ENCODE measurements around the gene PCK1.

The PCK1 gene

DNA sequence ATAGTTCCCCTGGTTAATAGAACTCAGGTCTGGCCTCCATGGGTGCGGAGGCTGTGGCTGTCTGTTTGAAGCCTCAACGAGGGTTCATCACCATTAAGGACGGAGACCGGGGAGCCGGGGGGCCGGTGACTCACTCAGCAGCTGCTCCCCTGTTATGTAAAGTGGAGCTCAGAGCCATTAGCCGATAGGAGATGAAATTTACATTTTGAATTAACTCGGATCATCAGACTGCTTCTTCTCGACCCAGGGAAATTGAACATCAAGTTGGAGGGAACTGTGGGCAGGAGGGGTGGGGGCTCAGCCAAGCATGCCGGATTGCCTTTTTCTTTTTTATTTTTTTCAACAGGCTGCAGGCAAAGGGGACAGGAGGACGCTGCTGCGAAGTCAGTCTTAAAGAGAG is 12.3 kb downstream of the PCK1 start:
- H3K4me3 ChIP-seq (ENCODE audit: low read depth, low read length) = no peak overlapping the region
- TF ChIP-seq, protein P1, sequence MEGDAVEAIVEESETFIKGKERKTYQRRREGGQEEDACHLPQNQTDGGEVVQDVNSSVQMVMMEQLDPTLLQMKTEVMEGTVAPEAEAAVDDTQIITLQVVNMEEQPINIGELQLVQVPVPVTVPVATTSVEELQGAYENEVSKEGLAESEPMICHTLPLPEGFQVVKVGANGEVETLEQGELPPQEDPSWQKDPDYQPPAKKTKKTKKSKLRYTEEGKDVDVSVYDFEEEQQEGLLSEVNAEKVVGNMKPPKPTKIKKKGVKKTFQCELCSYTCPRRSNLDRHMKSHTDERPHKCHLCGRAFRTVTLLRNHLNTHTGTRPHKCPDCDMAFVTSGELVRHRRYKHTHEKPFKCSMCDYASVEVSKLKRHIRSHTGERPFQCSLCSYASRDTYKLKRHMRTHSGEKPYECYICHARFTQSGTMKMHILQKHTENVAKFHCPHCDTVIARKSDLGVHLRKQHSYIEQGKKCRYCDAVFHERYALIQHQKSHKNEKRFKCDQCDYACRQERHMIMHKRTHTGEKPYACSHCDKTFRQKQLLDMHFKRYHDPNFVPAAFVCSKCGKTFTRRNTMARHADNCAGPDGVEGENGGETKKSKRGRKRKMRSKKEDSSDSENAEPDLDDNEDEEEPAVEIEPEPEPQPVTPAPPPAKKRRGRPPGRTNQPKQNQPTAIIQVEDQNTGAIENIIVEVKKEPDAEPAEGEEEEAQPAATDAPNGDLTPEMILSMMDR (IDR thresholded peaks at IDR 0.05; ENCODE audit: insufficient read depth, low read depth, low read length, missing control alignments) = no peak
- no peak for DNase-seq (ENCODE audit: low read depth)

DNA sequence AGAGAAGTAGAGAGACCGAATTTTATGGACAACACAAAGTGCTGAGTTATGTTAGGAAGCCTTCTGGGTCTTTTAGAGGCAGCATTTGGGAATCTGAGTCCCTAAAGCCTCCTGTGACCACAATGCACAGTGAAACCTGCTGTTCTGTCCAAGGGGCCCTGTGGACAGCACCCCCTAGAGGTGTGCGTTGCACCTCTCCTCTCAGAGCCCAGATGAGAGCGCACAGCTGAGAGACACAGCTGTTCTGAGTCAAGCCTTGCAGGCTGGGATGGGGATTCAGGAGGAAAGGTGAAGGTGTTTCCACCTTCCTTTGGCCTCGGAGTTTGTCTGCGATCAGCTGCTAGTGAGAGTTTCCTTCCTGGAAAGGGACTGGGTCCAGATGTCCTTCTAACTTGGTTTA is 13.0 kb downstream of the PCK1 start:
- DNase-seq (ENCODE audit: low read depth) = no peak
- TF ChIP-seq, protein P1 (IDR thresholded peaks at IDR 0.05; ENCODE audit: insufficient read depth, low read depth, low read length, missing control alignments) = peak; percentile 7

DNA sequence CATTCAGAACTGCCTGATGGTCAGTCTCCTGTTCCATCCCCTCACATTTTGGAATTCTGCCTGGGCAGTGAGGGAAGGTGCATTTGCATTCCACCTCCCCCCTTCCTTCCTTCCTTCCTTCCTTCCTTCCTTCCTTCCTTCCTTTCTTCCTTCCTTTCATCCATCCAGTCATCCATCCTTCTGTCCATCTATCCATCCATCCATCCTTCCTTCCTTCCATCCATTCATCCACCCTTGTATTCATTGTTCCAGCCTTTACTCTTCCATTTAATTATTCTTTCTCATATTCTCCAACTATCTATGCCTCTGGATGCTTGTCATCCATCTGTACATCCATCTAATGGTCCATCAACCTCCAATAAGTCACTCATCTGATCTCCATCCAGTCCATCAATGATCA is 14.0 kb downstream of the PCK1 start:
- TF ChIP-seq, protein P1 (IDR thresholded peaks at IDR 0.05; ENCODE audit: insufficient read depth, low read depth, low read length, missing control alignments) = no peak
- no peak for DNase-seq (ENCODE audit: low read depth)
- no peak overlapping the region for H3K4me3 ChIP-seq (ENCODE audit: low read depth, low read length)

More for the DNA sequence above, 13.0 kb downstream of the PCK1 start:
- no peak overlapping the region for H3K4me3 ChIP-seq (ENCODE audit: low read depth, low read length)

DNA sequence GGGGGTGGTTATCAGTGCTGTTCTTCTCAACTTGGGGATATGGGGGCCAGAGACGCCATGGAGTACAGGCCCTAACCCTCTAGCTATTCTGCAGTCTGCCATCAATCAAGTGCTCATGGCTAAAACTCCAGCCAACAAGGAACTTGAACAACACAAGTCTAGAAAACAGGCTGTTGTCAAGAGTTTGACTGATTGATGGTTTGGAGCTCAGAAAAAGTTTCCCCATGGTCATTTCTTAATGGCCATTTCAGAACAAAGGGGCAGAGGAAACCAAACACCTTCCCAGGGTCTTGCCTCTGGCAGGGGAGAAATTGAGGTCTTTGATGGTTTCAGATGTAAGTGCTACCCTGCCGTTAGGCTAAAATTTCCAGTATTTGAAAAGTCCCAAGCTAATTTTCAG is 15.1 kb downstream of the PCK1 start:
- TF ChIP-seq, protein P1 (IDR thresholded peaks at IDR 0.05; ENCODE audit: insufficient read depth, low read depth, low read length, missing control alignments) = no peak
- no peak for DNase-seq (ENCODE audit: low read depth)
- H3K4me3 ChIP-seq (ENCODE audit: low read depth, low read length) = no peak overlapping the region

DNA sequence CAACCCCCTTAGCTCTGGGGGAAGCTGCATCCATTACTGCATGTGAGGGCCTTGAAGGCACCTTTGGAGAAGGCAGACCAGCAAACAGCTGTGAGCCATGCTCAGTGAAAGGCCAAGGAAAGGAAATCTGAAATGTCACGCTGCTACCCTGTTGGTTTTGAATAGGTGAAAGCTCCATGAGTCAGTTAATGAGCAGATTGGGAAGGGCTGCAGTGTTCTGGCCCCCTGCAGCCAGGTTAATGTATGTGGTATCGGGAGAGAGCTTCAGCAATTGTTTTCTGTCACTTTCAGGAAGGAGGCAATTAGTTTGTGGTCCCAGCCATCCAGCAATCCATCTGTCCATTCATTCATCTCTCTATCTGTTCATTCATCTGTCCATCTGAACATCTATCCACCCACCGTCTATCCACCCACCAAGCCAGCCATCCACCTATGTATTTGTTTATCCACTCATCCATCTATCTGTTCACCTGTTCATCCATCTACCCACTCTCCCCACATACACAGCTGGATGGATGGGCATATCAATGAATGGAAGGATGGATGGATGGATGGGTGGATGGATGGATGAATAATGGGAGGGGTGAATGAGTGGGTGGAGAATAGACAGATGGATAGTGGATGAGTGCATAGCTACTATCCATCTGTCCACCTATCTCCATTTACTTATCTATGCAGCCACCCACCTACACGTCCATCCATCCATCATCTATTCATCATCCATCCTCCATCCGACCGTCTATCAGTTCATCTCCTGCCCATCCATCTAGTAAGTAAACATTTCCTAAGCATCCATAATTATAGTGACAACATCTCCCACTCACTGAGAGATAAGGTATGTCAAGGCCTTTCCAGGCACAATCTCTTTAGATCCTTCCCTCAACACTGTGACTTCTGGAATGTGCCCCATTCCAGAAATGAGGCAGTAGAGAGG is 16.0 kb downstream of the PCK1 start:
- TF ChIP-seq, protein P1 (IDR thresholded peaks at IDR 0.05; ENCODE audit: insufficient read depth, low read depth, low read length, missing control alignments) = no peak
- DNase-seq (ENCODE audit: low read depth) = no peak
- no peak overlapping the region for H3K4me3 ChIP-seq (ENCODE audit: low read depth, low read length)

DNA sequence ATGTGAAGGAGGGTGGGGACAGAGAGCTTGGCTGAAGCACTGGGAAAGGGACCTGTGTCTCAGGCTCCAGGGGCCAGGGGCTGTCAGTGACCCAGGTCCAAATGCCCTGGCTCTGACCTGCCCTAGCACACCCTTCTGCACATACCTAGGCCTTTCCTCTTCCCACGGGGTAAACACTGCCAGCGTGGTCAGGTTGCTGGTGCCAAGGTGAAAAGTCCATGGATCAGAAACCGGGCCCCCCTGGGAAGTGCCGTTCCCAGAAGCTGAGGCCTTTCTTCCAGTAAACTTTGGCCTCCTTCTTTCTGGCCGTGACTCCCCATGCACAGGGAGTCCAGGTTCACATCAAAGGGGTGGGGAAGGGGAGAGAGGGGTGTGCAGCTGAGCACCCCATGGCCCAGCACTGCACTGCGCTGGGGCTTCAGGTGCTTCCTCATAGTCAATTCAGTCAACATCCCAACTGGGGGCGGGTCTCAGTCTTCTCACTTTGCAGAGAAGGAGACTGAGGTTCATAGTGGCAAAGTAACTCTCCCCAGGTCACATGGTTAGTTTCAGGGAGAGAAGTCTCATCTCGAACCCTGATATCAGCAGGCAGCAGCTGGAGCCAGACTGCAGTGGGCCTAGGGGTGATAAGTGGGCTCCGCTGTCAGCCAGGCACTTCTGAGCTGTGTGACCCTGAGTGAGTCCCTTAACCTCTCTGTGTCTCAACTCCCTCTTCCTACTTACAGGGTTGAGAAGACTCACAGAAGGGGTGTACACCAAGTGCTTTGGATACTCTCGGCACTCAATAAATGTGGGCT is 17.0 kb downstream of the PCK1 start:
- TF ChIP-seq, protein P1 (IDR thresholded peaks at IDR 0.05; ENCODE audit: insufficient read depth, low read depth, low read length, missing control alignments) = no peak
- H3K4me3 ChIP-seq (ENCODE audit: low read depth, low read length) = no peak overlapping the region
- no peak for DNase-seq (ENCODE audit: low read depth)

Measured in GM12865 (cell line).